Subcutaneous adipose tissue (tissue), 4 donors: ENCODE measurements around the gene PRR19. TPM values are rescaled to one million over a fixed set of nuclear protein-coding genes. Genes with fewer than 3 reads are reported as not detected.

Source experiments
- total RNA-seq, 4 donors: library from RNA; depleted of rRNA; stranded (reverse); fragments of >200 nt; gene quantifications; one replicate each; pipeline ENCODE4 v1.1.0, GENCODE V29; 2016
- TF ChIP-seq, protein P1 (sequence below): fragments of 450-650 bp; IDR thresholded peaks from one replicate; pipeline ENCODE4 v1.5.1; 2016; ENCODE audit warnings: low read depth, mild to moderate bottlenecking, control low read depth, antibody characterized with exemption, moderate library complexity

Gene PRR19
- total RNA-seq, 4 donors from 2014 or later, result 0.75 TPM; not detected in 3

DNA sequence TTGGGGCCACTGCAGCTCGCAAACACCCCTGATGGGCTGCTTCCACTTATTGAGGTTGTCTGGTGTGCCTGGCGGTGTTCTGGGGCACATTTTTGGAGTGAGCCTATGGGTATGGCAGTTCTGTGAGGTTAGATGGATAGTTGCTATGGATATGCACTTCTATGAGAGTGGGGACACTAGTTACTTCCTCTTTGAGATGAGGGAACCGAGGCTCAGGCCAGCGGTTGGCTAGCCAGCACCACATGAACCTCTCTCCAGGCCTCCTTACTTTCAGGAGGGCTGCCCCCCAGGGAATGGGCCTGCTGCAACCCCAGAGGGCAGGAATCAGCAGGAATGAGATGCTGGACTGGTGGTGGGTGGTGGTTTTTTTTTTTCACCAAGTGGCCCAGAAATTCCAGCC is 13.5 kb upstream of the PRR19 start:
- TF ChIP-seq, protein P1, sequence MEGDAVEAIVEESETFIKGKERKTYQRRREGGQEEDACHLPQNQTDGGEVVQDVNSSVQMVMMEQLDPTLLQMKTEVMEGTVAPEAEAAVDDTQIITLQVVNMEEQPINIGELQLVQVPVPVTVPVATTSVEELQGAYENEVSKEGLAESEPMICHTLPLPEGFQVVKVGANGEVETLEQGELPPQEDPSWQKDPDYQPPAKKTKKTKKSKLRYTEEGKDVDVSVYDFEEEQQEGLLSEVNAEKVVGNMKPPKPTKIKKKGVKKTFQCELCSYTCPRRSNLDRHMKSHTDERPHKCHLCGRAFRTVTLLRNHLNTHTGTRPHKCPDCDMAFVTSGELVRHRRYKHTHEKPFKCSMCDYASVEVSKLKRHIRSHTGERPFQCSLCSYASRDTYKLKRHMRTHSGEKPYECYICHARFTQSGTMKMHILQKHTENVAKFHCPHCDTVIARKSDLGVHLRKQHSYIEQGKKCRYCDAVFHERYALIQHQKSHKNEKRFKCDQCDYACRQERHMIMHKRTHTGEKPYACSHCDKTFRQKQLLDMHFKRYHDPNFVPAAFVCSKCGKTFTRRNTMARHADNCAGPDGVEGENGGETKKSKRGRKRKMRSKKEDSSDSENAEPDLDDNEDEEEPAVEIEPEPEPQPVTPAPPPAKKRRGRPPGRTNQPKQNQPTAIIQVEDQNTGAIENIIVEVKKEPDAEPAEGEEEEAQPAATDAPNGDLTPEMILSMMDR, result no peak

DNA sequence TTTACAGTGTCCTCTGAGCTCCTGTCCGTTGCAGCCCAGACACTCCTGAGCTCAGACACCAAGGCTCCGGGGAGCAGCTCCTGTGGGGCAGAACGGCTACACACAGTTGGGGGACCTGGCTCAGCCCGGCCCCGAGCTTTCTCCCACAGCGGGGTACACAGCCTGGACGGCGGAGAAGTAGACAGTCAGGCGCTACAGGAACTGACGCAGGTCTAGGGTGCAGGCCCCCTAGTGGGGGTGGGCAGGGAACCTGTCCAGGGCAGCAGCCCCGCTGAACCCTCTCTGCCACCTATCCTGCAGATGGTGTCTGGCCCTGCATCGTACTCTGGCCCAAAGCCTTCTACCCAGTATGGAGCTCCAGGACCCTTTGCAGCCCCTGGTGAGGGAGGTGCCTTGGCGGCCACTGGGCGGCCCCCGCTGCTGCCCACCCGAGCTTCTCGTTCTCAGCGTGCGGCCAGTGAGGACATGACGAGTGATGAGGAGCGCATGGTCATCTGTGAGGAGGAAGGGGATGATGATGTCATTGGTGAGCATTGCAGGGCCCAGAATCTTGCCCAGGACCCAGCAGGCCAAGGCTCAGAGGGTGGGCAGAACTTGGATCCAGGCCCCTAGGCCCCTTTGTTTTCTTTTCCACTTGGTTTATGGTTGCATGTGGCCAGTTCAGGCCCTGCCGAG is 12.9 kb upstream of the PRR19 start:
- TF ChIP-seq, protein P1, result no peak

DNA sequence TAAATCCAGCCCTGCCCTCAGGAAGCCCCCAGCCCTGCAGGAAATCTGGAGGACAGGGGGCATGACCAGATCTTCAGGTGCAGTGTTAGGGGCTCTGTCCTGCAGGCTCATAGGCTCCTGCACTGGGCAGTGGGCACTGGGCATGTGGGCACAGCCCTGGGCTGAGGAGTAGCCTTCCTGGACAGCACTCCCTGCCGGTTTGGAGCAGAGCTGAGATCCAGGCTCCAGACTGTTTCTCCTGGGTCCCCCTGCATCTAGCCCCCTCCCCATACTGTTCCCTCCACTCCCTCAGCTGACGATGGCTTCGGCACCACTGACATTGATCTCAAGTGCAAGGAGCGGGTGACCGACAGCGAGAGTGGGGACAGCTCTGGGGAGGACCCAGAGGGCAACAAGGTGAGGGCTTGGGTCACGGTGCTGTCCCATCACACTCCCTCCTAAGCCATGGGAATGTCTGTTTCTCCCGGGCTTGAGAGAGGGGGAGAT is 12.3 kb upstream of the PRR19 start:
- TF ChIP-seq, protein P1, result no peak

DNA sequence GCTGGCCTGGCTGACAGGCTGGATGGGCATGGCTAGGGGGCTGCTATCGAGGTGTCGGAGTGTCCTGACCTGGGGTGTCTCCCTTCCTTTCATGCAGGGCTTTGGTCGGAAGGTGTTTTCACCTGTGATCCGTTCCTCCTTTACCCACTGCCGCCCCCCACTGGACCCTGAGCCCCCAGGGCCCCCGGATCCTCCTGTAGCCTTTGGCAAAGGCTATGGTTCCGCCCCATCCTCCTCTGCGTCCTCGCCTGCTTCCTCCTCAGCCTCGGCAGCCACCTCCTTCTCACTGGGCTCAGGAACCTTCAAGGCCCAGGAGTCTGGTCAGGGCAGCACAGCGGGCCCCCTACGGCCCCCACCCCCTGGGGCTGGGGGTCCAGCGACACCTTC is 11.8 kb upstream of the PRR19 start:
- TF ChIP-seq, protein P1, result no peak

DNA sequence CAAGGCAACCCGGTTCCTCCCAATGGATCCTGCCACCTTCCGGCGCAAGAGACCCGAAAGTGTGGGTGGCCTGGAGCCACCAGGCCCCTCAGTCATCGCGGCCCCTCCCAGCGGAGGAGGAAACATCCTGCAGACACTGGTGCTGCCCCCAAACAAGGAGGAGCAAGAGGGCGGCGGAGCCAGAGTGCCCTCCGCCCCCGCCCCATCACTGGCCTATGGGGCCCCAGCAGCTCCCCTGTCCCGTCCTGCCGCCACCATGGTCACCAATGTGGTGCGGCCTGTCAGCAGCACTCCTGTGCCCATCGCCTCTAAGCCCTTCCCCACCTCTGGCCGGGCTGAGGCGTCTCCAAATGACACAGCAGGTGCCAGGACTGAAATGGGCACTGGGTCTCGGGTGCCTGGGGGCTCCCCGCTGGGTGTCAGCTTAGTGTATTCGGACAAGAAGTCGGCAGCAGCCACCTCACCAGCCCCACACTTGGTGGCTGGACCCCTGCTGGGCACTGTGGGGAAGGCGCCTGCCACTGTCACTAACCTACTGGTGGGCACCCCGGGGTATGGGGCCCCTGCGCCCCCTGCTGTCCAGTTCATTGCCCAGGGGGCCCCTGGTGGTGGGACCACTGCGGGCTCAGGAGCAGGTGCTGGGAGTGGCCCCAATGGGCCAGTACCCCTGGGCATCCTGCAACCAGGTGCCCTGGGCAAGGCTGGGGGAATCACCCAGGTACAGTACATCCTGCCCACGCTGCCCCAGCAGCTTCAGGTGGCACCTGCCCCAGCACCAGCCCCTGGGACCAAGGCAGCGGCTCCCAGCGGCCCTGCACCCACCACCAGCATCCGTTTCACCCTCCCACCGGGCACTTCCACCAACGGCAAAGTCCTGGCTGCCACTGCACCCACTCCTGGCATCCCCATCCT is 11.2 kb upstream of the PRR19 start:
- TF ChIP-seq, protein P1, result no peak

DNA sequence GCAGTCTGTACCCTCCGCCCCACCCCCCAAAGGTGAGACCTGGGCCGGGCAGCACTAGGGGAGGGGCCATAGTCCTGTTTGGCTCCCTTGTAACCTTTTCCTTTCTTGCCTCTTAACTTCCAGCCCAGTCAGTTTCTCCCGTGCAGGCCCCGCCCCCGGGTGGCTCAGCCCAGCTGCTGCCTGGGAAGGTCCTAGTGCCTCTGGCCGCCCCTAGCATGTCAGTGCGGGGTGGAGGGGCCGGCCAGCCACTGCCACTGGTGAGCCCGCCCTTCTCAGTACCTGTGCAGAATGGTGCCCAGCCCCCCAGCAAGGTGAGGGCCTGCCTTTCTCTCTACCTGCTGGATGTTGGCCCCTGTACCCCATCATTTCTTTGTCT is 10.5 kb upstream of the PRR19 start:
- TF ChIP-seq, protein P1, result no peak
